Hepatocyte (in vitro differentiated cells): ENCODE data around the gene EEIG1.

Experiments
- EZH2 ChIP-seq: fragments of 200-600 bp; sonication (generic); IDR thresholded peaks from 2 replicates; pipeline ENCODE4 v1.6.1; 2016; ENCODE audit warnings: antibody characterized with exemption, mild to moderate bottlenecking, borderline replicate concordance
- TF ChIP-seq, protein P1 (sequence below): fragments of 200-600 bp; sonication (generic); IDR thresholded peaks from 2 replicates; pipeline ENCODE4 v1.5.1; 2016; ENCODE audit warnings: antibody characterized with exemption, mild to moderate bottlenecking; ENCODE audit not compliant: poor library complexity

DNA sequence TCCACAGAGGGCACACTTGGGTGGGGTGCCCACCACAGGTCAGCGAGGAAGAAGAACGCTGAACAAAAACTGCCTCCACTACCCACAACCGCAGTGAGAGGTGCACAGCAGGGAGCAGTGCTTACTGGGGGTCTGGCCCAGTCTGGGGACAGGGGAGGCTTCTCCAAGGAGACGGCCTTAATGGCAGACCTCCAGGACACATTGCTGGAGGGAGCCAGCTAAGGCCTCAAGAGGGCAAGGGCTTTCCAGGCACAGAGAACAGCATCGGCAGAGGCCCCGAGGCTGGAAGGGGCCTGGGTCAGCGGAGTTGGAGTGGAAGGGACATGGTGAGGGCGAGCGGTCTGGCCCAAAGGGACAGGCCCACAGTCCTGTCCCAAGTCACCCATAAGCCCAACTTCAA is 34.8 kb downstream of the EEIG1 start:
- TF ChIP-seq, protein P1, sequence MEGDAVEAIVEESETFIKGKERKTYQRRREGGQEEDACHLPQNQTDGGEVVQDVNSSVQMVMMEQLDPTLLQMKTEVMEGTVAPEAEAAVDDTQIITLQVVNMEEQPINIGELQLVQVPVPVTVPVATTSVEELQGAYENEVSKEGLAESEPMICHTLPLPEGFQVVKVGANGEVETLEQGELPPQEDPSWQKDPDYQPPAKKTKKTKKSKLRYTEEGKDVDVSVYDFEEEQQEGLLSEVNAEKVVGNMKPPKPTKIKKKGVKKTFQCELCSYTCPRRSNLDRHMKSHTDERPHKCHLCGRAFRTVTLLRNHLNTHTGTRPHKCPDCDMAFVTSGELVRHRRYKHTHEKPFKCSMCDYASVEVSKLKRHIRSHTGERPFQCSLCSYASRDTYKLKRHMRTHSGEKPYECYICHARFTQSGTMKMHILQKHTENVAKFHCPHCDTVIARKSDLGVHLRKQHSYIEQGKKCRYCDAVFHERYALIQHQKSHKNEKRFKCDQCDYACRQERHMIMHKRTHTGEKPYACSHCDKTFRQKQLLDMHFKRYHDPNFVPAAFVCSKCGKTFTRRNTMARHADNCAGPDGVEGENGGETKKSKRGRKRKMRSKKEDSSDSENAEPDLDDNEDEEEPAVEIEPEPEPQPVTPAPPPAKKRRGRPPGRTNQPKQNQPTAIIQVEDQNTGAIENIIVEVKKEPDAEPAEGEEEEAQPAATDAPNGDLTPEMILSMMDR, result no peak
- no peak for TF ChIP-seq EZH2
